HG02763 (cell line): Measurements from ENCODE around the gene FNBP1.

Experiments used
- ATAC-seq: cut with Tn5 transposase; IDR thresholded peaks from one replicate; pipeline ENCODE4 v1.9.1; 2021; ENCODE audit warnings: mild to moderate bottlenecking, moderate library complexity; ENCODE audit not compliant: unreplicated experiment

The FNBP1 gene

DNA sequence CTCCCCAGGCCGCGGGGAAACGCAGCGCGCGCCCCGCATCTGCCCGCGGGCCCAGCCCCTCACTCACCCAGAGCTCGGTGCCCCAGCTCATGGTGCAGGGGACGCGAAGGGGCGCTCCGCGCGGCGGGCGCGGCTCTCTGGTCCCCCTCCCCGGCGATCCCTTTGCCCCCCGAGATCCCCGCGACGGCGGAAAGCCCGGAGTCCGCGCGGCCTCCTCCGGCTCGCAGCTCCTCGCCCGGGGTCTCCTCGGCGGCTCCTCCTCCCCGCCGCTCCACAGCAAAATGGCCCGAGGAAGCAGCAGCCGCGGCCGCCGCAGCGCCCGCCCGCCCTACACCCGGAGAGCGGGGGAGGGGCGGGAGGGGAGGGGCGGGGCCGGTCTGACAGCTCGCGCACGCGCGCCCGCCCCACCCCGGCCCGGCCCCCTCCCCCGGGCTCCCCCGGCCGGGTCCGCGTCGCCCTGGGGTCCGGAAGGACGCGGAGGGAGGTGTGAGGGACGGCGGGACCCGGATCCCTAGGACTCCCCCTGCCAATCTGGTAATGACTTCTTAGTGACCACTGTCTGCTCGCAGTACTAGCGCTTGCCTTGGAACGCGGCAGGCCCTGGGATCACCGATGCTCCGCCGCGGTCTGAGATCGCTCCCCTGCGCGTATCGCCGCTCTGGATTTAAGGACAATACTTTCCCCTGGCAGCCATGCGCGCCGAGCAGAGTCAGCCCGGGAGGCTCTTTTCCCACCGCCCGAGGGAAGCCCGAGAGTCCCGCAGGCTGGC lies at the start of gene FNBP1:
Gene FNBP1, minus strand, starts transcription at position 305 of the 769 bp plus-strand sequence. Its CDS starts 214 bp downstream, at position 91.
- ATAC-seq = peak; percentile 40

DNA sequence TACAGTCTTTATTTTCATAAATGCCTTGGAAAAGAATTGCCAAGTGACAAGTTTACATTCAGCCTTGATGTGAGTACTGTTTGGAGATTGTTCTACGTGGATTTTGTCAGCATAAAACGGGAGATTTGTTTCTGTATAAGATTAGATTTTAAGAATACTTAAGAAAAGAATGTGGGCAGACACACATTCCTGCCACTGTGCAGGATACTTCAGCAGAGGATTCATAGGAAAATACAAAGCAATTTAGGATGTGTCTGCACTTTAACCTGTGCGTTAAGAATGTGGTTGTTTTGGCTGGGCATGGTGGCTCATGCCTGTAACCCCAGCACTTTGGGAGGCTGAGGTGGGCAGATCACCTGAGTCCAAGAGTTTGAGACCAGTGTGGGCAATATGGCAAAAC lies 47.9 kb upstream of the FNBP1 start:
- ATAC-seq = no peak

DNA sequence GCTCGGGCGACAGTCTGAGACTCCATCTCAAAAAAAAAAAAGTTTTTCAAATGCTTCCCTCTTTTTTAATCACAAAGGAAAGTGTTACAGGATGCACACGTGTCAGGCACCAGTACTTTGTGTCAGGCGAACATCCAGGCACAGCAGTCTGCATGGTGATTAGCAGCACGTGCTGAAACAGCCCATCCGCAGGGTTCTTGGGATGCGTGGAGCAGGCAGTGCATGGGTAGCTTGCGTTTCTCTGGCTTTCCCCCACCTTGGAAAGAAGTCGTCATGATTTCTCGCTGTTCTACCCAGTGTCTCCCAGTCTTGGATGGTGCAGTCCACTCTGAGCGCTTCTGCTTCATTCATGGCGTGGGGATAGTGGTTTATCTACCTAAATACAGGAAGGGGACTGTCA lies 46.2 kb upstream of the FNBP1 start:
- ATAC-seq = no peak

DNA sequence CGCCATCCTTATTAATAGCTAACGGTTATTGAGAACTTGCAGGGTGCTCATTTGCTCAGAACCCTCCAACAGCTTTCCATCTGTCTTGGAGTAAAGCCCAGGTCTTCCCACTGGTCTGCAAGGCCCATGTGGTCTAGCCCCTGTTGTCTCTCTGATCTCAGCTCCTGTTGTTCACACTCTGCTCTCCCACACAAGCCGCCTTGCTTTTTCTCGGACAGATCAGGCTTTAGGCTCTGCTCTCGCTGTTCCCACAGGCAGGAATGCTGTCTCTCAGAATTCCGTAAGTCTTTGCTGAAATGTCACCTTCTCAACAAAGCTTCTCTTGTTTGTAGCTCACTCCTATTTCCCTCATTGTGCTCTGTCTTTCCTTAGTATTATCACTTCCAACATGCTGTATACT lies 45.1 kb upstream of the FNBP1 start:
- ATAC-seq = no peak

DNA sequence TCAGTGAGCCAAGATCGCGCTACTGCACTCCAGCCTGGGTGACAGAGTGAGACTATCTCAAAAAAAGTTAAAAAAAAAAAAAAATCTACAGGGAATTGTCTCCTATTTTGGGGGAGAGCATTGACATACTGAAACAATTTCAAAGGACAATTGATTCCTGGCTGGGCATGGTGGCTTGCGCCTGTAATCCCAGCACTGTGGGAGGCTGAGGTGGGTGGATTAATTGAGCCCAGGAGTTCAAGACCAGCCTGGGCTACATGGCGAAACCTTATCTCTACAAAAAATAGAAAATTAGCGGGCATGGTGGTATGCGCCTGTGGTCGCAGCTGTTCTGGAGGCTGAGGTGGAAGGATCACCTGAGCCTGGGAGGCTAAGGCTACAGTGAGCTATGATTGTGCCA lies 41.3 kb upstream of the FNBP1 start:
- ATAC-seq = no peak

DNA sequence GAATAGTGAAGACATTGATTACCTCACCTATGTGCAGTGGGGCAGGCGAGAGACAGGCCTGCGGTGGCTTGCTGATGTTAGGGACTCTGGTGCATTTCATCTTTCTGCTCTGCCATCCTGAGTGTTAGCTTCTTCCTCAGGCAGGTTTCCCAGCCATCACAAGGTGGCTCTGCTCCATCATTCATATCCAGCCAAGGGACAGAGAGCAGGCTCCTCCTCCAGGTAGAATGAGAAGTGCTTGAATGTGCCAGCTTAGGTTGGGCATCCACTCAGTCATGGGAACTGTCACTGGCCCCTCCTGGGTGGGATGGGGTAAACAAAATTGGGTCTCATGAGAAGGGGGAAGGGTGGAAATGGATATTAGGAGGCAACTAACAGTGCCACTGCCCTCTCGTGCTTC lies 35.6 kb upstream of the FNBP1 start:
- no peak for ATAC-seq

DNA sequence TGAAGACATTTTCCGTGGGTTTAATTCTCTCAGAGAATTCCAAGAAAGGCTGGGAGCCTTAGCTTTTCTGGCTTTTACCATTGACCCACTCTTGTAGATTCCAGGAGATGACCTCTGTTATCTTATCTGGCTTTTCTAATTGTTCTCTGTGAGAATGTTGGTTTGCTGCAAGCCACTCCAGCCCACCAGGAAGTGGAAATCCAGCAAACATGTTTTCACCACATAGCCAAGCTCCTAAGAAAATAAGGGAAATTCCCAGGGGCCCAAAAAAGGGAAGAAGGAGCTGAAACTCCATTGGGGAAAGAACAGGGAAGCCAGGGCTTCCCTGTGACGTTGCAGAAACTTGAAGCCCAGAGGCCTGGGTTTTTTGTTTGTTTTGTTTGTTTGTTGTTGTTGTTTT lies 30.4 kb upstream of the FNBP1 start:
- no peak for ATAC-seq

DNA sequence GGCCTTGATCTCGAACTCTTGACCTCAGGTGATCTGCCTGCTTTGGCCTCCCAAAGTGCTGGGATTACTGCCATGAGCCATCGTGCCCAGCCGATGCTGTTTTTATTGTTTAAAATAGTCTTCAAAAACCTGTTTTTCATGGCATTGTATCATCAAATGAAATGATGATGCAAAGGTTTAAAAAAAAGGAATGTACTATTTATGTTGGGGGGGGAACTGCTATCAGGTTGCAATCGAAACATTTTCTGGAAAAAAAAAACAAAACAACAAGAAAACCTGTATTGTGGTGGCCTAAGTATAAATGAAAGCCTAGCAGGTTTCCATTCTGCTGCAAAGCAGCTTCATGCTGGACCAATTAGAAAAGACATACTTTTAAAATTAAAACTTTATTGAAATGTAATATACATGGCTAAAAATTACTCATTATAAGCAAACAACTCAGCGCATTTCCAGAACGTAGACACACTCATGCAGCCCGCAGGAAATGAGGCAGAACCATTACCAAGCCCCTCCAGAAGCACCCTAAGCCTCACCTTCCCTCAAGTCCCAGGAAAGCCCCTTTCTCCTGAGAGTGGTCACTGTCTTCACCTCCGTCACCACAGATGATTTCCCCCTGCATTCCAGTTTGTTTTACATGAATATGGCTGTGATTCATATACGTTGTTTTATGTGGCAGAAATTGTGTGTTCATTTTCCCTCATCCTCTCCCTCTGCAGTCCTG lies 29.7 kb upstream of the FNBP1 start:
- ATAC-seq = no peak

DNA sequence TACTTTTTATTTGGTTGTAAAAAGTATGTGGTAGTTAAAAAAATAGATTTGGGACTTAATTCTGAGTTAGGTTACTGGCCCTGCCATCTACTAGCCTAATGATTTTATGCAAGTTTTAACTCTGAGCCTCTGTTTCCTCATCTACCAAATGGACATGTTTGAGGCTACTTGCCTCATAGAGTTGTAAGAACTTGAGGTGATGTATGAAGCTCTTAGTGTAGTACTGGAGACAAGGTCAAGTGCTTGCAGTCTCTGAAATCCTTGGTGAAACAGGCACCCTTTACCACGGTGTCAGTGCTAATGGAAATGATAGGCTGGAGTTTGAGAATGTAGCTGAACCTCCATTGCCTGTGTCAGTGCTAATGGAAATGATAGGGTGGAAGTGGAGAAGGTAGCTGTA lies 26.1 kb upstream of the FNBP1 start:
- no peak for ATAC-seq

DNA sequence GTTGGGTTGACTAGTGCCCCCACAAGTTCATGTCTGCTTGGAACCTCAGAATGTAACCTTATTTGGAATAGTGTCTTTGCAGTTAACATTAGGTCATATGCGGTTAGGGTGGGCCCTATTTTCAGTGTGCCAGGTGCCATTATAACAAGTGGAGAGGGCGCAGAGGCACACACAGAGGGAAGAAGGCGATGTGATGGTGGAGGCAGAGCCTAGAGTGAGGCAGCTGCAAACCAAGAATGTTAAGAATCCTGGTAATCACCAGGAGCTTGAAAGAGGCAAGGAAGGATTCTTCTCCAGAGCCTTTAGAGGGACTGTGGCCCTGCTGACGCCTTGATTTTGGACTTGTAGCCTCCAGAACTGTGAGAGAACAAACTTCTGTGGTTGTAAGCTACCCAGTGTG lies 21.6 kb upstream of the FNBP1 start:
- ATAC-seq = no peak

DNA sequence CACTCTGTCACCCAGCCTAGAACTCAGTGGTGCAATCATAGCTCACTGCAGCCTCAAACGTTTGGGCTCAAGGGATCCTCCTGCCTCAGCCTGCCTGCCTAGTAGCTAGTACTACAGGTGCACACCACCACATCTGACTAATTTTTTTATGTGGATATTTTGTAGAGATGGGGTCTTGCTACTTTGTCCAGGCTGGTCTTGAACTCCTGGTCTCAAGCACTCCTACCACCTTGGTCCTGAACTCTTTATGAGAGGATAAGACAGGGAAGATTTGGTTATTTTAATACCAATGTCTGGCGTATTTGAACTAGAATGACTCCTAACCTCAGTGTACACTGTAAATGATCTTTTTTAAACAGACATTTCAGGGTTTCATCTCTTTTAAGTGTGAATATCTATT lies 19.8 kb upstream of the FNBP1 start:
- no peak for ATAC-seq

DNA sequence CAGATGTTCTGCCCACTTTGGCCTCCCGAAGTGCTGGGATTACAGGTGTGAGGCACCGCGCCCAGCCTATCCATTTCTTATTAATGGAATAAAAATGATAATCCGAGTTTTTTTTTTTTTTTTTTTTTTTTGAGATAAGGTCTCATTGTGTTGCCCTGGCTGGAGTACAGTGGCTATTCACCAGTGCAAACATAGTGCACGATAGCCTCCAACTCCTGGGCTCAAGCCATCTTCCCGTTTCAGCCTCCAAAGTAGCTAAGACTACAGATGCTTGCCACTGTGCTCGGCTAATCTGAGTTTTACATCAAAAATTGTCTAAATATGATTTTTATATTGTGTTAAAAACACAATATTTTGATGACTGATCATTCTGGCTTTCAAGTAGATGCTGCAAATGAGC lies 17.3 kb upstream of the FNBP1 start:
- ATAC-seq = no peak

DNA sequence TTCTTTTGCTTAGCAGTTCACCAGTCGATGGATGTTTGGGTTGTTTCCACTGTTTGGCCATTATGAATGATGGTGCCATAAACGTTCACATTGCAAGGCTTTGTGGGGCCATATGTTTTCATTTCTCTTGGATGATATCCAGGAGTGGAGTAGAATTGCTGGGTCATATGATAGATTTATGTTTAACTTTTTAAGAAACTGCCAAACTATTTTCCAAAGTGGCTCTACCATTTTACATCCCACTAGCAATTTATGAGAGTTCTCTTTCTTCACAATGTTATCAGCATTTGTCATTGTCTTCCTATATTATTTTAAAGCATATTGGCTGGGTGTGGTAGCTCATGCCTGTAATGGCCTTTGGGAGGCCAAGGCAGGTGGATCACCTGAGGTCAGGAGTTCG lies 15.9 kb upstream of the FNBP1 start:
- ATAC-seq = no peak

DNA sequence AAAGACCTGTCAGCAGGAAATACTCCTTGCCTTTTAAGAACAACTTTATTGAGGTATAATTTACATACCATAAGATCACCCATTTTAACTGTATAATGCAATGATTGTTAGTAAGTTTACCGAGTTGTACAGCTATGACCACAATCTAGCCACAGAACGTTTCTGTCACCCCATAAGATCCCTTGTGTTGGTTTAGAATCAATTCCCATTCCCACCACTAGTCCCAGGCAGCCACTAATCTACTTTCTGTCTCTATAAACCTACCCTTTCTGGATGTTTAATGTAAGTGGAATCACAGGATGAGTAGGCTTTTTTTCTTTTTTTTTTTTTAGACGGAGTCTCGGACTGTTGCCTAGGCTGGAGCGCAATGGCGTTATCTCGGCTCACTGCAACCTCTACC lies 15.2 kb upstream of the FNBP1 start:
- ATAC-seq = no peak

DNA sequence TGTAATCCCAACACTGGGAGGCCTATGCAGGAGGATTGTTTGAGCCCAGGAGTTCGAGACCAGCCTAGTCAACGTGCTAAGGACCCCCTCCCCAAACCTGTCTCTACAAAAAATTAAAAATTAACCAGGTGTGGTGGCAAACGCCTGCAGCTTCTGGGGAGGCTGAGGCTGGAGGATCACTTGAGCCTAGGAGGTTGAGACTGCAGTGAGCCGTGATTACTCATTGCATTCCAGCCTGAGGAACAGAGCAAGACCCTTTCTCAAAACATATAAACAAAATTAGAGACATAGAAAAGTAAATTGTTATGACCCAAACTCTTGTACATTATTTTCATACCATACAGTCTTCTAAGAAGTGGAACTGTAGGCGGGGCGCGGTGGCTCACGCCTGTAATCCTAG lies 11.8 kb upstream of the FNBP1 start:
- no peak for ATAC-seq

DNA sequence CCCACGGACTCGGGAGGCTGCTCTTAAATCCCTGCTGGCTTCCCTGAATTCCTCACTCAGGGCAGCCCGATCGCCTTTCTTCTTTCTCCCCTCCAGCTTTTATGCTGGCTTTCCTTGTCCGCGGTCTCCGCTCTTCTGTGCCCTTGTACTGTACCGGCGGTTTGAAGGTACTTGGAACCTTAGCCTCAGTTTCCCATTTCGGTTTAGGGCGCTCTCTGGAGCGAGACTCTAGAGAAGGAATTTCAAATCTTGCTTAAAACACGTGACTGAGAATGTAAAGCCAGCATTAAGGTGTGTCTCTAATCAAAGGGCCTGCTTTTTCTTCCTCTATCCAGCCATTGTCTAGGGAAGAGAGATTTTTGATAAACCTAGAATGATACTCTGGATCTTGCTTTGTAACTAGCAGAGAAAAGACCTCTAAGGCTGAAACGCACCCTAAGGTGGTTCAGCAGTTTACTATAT lies 11.4 kb upstream of the FNBP1 start:
- ATAC-seq = no peak

DNA sequence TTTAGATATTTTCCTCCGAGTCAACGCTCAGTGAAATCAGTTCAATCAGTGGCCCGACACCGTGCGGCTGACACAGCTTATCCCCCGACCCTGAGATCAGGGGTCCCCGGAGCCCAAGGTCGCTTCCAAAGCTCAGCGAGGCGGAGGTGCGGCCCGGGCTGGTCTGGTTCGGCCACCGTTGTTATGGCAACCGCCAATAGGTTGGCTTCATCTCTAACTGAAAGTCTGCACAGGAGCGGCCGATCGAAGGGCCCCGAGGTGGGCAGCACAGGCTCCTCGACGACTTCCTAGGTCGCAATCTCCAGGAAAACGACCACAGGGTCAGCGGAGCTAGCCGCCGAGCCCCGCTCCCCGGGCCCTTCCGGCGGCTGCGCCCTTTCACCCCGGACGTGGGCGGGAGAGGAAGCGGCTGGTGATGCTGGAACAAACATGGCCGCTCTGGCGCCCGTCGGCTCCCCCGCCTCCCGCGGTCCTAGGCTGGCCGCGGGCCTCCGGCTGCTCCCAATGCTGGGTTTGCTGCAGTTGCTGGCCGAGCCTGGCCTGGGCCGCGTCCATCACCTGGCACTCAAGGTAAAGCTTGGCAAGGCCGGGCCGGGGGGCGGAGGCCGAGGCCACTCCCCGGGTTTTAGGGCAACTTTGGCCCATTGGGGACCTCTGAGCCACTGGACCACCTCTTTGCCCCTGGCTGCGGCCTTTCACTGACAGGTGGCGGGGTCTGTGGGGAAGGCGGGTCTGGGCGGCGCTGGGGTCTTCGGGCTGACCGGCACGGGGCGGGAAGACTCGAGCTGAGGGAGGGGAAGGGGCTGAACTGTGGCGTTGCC lies 10.7 kb upstream of the FNBP1 start, which contains the start of gene GPR107:
Gene GPR107, plus strand, starts transcription at position 403 of the 821 bp plus-strand sequence. Its CDS starts 27 bp downstream, at position 430.
- peak; percentile 79 for ATAC-seq

DNA sequence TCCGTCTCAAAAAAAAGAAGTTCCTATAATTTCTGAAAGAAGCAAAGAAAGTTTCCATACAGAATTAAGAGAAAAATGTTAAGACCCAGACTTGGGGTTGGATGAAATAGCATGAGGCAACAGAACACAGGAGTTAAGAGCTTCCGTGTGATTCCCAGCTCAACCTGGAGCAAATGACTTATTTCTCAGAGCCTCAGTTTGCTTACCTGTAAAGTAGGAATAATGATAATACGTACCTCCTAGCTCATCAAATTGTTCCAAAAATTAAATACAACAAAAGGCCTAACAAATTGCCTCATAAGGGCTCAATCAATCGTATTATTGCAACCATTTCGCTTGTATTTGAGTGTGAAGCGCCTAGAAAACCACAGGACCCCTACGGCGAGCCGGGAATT lies 10.1 kb upstream of the FNBP1 start:
- ATAC-seq = no peak

DNA sequence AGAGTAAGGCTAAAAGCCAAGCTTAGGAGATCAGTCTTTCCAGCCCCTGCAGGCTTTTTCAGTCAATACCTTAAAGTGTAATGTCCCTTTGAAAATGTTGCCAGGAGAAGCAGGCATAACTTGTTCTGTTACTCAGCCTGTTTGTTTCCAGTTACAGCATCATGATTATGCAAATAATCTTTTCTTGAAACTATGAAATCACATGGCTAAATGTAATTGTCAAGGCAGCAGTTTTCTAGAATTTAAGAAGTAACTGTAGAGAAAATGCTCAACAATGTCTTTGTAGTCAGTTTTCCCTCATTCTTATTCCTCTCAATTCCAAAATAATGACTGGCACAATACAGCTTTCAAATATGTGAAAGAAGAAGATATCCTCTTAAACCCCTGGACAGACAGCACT lies 8.9 kb upstream of the FNBP1 start:
- no peak for ATAC-seq

DNA sequence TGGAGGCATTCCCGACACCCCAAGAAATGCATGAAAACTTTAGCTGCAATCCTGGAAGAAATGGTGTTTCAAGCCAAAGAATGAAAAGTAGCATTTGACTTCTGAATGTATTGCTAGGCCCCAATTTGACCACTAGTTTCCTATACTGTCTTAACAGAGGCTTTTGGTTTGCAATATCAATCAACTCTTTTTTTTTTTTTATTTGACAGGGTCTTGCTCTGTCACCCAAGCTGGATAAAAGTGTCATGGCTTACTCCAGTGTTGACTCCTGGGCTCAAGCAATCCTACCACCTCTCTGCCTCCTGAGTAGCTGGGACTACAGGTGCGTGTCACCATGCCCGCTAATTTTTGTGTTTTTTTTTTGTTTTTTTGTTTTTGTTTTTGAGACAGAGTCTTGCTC lies 7.5 kb upstream of the FNBP1 start:
- no peak for ATAC-seq

DNA sequence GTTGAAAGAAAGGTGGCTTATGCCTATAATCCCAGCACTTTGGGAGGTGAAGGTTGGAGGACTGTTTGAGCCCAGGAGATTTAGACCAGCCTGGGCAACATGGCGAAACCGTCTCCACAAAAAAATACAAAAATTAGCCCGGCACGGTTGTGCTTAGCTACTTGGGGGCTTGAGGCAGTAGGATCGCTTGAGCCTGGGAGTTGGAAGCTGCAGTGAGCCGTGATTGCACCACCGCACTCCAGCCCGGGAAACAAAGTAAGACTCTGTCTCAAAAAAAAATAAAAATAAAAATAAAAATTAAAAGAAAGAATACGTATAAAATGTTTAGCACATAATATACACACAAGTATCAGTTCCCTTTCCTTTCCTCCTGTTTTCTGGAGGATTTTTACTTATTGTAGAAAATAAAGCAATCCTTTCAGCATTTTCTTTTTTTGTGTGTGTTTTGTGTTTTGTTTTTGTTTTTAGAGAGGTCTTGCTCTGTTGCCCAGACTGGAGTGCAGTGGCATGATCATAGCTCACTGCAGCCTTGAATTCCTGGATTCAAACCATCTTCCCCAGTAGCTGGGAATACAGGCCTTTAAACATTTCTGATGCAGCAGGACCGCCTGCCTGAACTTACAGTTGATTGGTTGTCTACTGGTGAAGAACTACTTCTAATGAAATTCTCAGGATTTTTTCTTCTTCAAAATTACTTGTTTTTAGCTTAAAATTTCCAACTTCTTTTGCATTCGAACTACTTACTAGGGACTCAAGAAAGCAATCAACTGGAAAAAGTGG lies 6.6 kb upstream of the FNBP1 start:
- ATAC-seq = no peak
